HCT116 (cell line): ENCODE results near the gene SLC9C2. TPM values are rescaled to one million over a fixed set of nuclear protein-coding genes. Genes with fewer than 3 reads are reported as not detected.

ENCODE experiments used
- ATAC-seq: fragments of 200-7000 bp; cut with Tn5 transposase; 2 replicates; pipeline ENCODE4 v1.9.1; 2020; ENCODE audit warnings: mild to moderate bottlenecking, moderate library complexity
- BruUV-seq: library from RNA; stranded (reverse); fragments of 400-500 nt; replicated peaks from 2 replicates; lab custom pipeline; 2021; lab: Mats Ljungman, UMichigan
- CTCF ChIA-PET: fragments of 300-600 bp; sonication (Branson Sonifier 250); formaldehyde crosslinking; loops from one replicate; lab custom pipeline; 2021; ENCODE audit warnings: antibody characterized with exemption; lab: Charles Lee
- POLR2A ChIA-PET: fragments of 300-600, 350-600 bp; sonication (Branson Sonifier 250); formaldehyde crosslinking; loops from one replicate; lab custom pipeline; 2021; ENCODE audit warnings: antibody characterized with exemption; lab: Charles Lee
- RAD21 ChIA-PET, 2 experiments: fragments of 300-600 bp; sonication (Branson Sonifier 250); formaldehyde crosslinking; loops; one replicate each; lab custom pipeline; 2023; ENCODE audit warnings: low total read pairs in 2 of 2; ENCODE audit not compliant: uncharacterized antibody in 2 of 2, unreplicated experiment in 2 of 2, low non-redundant PET in 1 of 2; lab: Charles Lee
- DNase-seq: peaks from one replicate; pipeline ENCODE4 v3.0.0-alpha.2; 2010; ENCODE audit warnings: low read depth, low spot score
- H2AFZ ChIP-seq: fragments of 200-600 bp; shearing (Covaris generic), sonication (generic); 2 replicates; pipeline ENCODE4 v1.6.1; 2017; ENCODE audit warnings: low read depth, mixed run types, mixed read lengths, antibody characterized with exemption, low read length; ENCODE audit not compliant: poor library complexity, severe bottlenecking
- H3K27ac ChIP-seq: 2 replicates; pipeline ENCODE4 v1.5.1; 2012; ENCODE audit warnings: low read depth, low read length
- H3K27me3 ChIP-seq: fragments of 200-600 bp; sonication (generic); 2 replicates; pipeline ENCODE4 v1.6.1; 2016; ENCODE audit warnings: mixed run types, low read length, mixed read lengths; ENCODE audit not compliant: insufficient read depth
- H3K36me3 ChIP-seq, 2 experiments: fragments of 200-500 bp in 1 of 2; fragments of 200-600 bp in 1 of 2; sonication (Bioruptor generic) in 1 of 2; sonication (generic) in 1 of 2; 2 replicates each; pipeline versions ENCODE4 v1.5.1 to v1.6.1; 2014 to 2016; ENCODE audit warnings: low read length in 2 of 2, inconsistent platforms in 1 of 2, mixed read lengths in 1 of 2, mixed run types in 1 of 2; ENCODE audit not compliant: insufficient read depth in 2 of 2, control insufficient read depth in 1 of 2
- H3K4me1 ChIP-seq, 2 experiments: fragments of 200-600 bp in 1 of 2; sonication (generic) in 1 of 2; 2 replicates each; pipeline versions ENCODE4 v1.5.1 to v1.6.1; 2012 to 2017; ENCODE audit warnings: low read length in 2 of 2, inconsistent platforms in 1 of 2, mild to moderate bottlenecking in 1 of 2, mixed read lengths in 1 of 2, mixed run types in 1 of 2, moderate library complexity in 1 of 2; ENCODE audit not compliant: insufficient read depth in 2 of 2, control insufficient read depth in 1 of 2
- H3K4me2 ChIP-seq: fragments of 200-600 bp; sonication (generic); 2 replicates; pipeline ENCODE4 v1.6.1; 2017; ENCODE audit warnings: mixed run types, low read length, mixed read lengths
- H3K4me3 ChIP-seq, 2 experiments: fragments of 200-600 bp in 1 of 2; sonication (generic) in 1 of 2; replicated peaks in 1 of 2; 2 replicates each; pipeline ENCODE4 v1.5.1; 2011 to 2016; ENCODE audit warnings: low read length in 2 of 2, control low read depth in 1 of 2, low read depth in 1 of 2, mild to moderate bottlenecking in 1 of 2, mixed read lengths in 1 of 2, mixed run types in 1 of 2
- H3K79me2 ChIP-seq: fragments of 200-600 bp; sonication (generic); 2 replicates; pipeline ENCODE4 v1.6.1; 2017; ENCODE audit warnings: mild to moderate bottlenecking, mixed run types, low read length, moderate library complexity, mixed read lengths; ENCODE audit not compliant: insufficient read depth
- H3K9ac ChIP-seq: fragments of 200-600 bp; sonication (generic); 2 replicates; pipeline ENCODE4 v1.6.1; 2016; ENCODE audit warnings: low read length, mixed read lengths
- H3K9me2 ChIP-seq: fragments of 200-600 bp; sonication (generic), shearing (Covaris generic); 2 replicates; pipeline ENCODE4 v1.6.1; 2017; ENCODE audit warnings: mixed run types, mild to moderate bottlenecking, moderate library complexity; ENCODE audit not compliant: insufficient read depth
- H3K9me3 ChIP-seq, 2 experiments: fragments of 200-500 bp in 1 of 2; fragments of 200-600 bp in 1 of 2; sonication (Bioruptor generic) in 1 of 2; sonication (generic) in 1 of 2; 2 replicates each; pipeline ENCODE4 v1.6.1; 2014 to 2017; ENCODE audit warnings: low read length in 2 of 2, mixed read lengths in 2 of 2, inconsistent platforms in 1 of 2, low read depth in 1 of 2, mild to moderate bottlenecking in 1 of 2, mixed run types in 1 of 2, moderate library complexity in 1 of 2; ENCODE audit not compliant: control insufficient read depth in 1 of 2, insufficient read depth in 1 of 2
- H4K20me1 ChIP-seq: fragments of 200-600 bp; sonication (generic), shearing (Covaris generic); 2 replicates; pipeline ENCODE4 v1.6.1; 2017; ENCODE audit warnings: mixed run types, mild to moderate bottlenecking, moderate library complexity; ENCODE audit not compliant: insufficient read depth
- CEBPB ChIP-seq: IDR thresholded peaks from 2 replicates; pipeline ENCODE4 v1.6.1; 2012; ENCODE audit warnings: low read depth
- EGR1 ChIP-seq: IDR thresholded peaks from 2 replicates; pipeline ENCODE4 v1.6.1; 2012; ENCODE audit warnings: low read depth
- EZH2phosphoT487 ChIP-seq: fragments of 200-600 bp; IDR thresholded peaks from 2 replicates; pipeline ENCODE4 v1.6.1; 2018; ENCODE audit warnings: antibody characterized with exemption, borderline replicate concordance
- RAD21 ChIP-seq: IDR thresholded peaks from 2 replicates; pipeline ENCODE4 v1.6.1; 2012; ENCODE audit warnings: low read depth, mild to moderate bottlenecking
- REST ChIP-seq: IDR thresholded peaks from 2 replicates; pipeline ENCODE4 v1.6.1; 2012; ENCODE audit warnings: low read depth
- SIN3A ChIP-seq: IDR thresholded peaks from 2 replicates; pipeline ENCODE4 v1.6.1; 2012; ENCODE audit warnings: low read depth
- SP1 ChIP-seq: IDR thresholded peaks from 2 replicates; pipeline ENCODE4 v1.6.1; 2012; ENCODE audit warnings: low read depth
- SRF ChIP-seq: IDR thresholded peaks from 2 replicates; pipeline ENCODE4 v1.6.1; 2012; ENCODE audit warnings: low read depth
- ZFX ChIP-seq: fragments of 450-650 bp; IDR thresholded peaks from 2 replicates; pipeline ENCODE4 v1.6.1; 2017
- intact Hi-C: fragments of 100-400 bp; cut with micrococcal nuclease; formaldehyde crosslinking; loops from 2 replicates; pipeline ENCODE4 v1.10.0; 2022
- total RNA-seq: library from RNA; stranded (reverse); gene quantifications from one replicate; pipeline ENCODE4 v1.2.1, GENCODE V29; 2021; ENCODE audit not compliant: unreplicated experiment

Gene SLC9C2
- total RNA-seq, 1 experiment from 2014 or later = not detected

DNA sequence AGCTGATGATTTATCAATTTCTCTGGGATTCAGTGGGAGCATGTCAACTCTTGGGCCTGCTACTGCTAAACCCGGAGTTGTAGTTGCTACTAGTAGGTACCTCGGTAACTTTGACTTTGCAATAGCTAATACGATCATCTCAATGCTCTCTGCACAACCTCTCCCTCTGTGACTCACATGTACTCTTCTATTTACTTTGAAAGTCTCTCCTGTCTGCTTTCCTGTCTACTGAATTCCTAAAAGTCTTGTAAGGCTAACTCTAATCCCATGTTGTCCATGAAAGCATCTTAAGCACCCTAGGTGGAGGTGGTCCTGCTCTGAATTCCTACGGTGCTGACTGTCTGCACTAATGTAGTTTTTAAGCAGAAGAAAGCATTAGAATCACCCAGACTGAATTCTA lies 29.3 kb downstream of the SLC9C2 start:
- Histone ChIP-seq H3K9me3 (no peaks in the 10 kb centered on the region), H3K4me3 (no peak overlapping the region), H3K9me2 (no peaks in the 10 kb centered on the region), H3K9ac (no peak overlapping the region), H3K36me3 (no peaks in the 10 kb centered on the region), H4K20me1 (no peaks in the 10 kb centered on the region), H3K4me2 (no peak overlapping the region), H3K4me1 (no peaks in the 10 kb centered on the region), H3K79me2 (no peaks in the 10 kb centered on the region), H2AFZ (no peak overlapping the region), H3K27me3 (no peaks in the 10 kb centered on the region), H3K27ac (no peak overlapping the region)
- TF ChIP-seq SRF = no peak
- TF ChIP-seq EZH2phosphoT487 = no peak
- ChIA-PET POLR2A (no interaction called here), CTCF (no interaction called here), RAD21 (no interaction called here)
- BruUV-seq = no TSS peak
- no peak for ATAC-seq
- no peak for DNase-seq
- intact Hi-C loops = no loop called here

DNA sequence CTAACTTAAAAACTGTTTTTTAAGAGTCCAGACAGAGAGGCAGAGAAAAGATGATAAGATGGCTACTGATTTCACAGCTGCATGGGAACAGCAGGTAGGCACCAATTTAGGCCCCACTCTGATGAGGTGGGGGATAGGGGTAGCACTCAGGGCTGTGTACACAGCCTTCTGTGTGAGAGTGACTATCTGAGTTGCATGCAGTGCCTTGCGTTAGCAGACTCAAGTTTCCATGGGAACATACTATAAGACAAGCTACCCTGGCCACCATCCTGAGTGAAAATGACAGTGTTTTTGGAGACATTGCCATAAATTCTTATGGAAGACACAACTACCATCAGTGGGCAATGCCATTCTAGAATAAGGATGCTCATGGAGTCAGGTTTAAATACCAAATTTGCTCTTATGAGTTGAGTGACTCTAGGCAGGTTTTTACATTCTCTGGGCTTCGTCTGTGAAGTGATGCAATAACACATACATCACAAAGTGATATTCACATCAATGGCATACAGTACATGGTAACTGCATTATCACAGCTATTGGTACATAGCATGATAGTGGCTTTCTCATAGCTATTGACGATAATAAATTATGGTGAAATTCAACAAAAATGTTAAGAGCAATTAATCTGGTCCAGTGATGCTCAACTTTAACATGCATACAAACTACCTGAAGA lies 30.5 kb downstream of the SLC9C2 start:
- no peaks in the 10 kb centered on the region for H3K36me3 ChIP-seq

More for the DNA sequence above, 30.5 kb downstream of the SLC9C2 start:
- TF ChIP-seq CEBPB (no peak), RAD21 (no peak), REST (no peak), EZH2phosphoT487 (no peak), ZFX (no peak), SIN3A (no peak), SP1 (no peak), EGR1 (no peak)
- Histone ChIP-seq H3K27me3 (no peaks in the 10 kb centered on the region), H3K79me2 (no peaks in the 10 kb centered on the region), H3K9me3 (no peaks in the 10 kb centered on the region), H3K4me1 (no peaks in the 10 kb centered on the region), H4K20me1 (no peaks in the 10 kb centered on the region), H3K4me3 (no peak overlapping the region), H3K9ac (no peak overlapping the region), H3K4me2 (no peak overlapping the region), H3K9me2 (no peaks in the 10 kb centered on the region), H3K27ac (no peak overlapping the region), H2AFZ (no peak overlapping the region)
- ATAC-seq (no peak), DNase-seq (no peak)
- CTCF ChIA-PET = no interaction called here
- RAD21 ChIA-PET = no interaction called here
- BruUV-seq = no TSS peak
- POLR2A ChIA-PET = no interaction called here
- intact Hi-C loops = no loop called here
